AG09319 (cell line): ENCODE data around the gene CHMP1A.
"Not testable (repeated sequence)": the region's sequence is repeated elsewhere in the genome, so short reads cannot be mapped to it uniquely, and the experiment has no call there.

Experiments used
- DNase-seq: peaks from one replicate; pipeline ENCODE4 v3.0.0-alpha.2; 2010; ENCODE audit warnings: low read depth; ENCODE audit errors: extremely low read depth
- TF ChIP-seq, protein P1 (sequence below): IDR thresholded peaks from 2 replicates; pipeline ENCODE4 v1.5.1; 2011; ENCODE audit warnings: low read depth, mild to moderate bottlenecking, inconsistent platforms, low read length, moderate library complexity

The CHMP1A gene

DNA sequence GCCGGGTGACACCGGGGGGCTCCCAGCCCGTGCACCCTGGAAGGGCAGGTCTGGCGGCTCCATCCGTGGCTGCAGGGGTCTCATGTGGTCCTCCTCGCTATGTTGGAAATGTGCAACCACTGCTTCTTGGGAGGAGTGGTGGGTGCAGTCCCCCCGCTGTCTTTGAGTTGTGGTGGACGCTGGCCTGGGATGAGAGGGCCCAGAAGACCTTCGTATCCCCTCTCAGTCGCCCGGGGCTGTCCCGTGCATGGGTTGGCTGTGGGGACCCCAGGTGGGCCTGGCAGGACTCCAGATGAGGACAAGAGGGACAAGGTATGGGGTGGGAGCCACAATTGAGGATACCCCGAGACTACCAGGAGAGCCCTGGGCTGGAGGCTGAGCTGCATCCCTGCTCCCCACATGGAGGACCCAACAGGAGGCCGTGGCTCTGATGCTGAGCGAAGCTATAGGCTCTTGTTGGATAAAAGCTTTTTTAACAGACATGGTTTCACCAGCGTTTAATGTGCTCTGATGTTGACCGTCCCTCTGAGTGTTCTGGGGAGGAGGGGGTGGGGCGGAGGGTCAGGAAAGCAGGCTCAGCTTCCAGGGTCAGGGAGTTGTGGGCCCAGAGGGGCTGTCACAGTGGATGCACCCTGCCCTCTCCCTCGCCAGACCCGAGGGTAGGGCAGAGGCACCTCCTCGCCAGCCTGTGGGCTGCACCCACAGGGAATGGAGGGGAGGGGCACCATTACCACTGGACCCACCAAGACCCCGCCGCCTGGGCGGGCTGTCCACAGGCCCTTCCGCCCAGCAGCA lies 38.6 kb upstream of the CHMP1A start:
- TF ChIP-seq, protein P1, sequence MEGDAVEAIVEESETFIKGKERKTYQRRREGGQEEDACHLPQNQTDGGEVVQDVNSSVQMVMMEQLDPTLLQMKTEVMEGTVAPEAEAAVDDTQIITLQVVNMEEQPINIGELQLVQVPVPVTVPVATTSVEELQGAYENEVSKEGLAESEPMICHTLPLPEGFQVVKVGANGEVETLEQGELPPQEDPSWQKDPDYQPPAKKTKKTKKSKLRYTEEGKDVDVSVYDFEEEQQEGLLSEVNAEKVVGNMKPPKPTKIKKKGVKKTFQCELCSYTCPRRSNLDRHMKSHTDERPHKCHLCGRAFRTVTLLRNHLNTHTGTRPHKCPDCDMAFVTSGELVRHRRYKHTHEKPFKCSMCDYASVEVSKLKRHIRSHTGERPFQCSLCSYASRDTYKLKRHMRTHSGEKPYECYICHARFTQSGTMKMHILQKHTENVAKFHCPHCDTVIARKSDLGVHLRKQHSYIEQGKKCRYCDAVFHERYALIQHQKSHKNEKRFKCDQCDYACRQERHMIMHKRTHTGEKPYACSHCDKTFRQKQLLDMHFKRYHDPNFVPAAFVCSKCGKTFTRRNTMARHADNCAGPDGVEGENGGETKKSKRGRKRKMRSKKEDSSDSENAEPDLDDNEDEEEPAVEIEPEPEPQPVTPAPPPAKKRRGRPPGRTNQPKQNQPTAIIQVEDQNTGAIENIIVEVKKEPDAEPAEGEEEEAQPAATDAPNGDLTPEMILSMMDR = no peak
- DNase-seq = no peak

DNA sequence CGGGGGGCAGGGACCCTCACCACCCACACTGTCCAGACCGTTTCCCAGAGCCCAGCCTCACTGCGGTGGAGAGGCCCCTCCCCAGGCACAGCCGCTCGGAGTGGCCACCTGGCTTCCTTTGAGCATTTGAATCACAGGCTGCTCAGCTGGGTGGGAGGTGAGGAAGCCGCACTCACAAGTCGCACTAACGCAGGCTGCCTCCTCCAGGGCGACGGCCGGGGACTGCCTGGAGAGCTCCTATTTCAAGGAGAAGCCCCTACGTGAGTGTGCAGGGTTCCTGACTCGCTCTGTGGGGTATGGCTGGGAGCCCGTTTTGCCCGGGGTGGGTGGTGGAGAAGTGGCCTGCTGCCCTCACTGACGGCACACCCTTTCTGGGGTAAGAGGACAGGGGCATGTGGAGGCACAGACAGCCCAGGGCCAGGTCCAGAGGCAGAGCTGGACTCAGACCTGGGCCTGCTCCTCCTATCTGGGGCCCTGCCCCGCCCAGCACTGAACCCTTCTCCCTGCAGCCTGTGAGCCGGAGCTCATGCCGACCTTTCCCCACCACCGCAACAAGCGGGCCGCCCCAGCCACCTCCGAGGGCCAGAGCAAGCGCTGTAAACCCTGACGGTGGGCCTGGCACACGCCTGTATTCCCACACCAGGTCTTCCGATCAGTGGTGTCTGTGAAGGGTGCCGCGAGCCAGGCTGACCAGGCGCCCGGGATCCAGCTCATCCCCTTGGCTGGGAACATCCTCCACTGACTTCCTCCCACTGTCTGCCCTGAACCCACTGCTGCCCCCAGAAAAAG lies 37.8 kb upstream of the CHMP1A start:
- TF ChIP-seq, protein P1 = no peak

DNA sequence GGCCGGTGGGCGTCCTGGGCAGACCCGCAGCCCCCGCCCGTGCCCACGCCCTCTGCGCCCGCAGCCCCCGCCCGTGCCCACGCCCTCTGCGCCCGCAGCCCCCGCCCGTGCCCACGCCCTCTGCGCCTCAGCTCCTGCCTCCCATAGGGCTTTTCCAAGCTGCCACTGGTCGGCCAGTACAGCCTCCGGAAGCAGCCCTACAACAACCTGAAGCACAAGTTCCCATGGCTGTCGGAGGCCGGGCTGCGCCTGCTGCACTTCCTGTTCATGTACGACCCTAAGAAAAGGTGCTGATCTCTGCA lies 37.2 kb upstream of the CHMP1A start:
- not testable (repeated sequence) for DNase-seq

More for the DNA sequence above, 37.8 kb upstream of the CHMP1A start:
- DNase-seq = no peak

DNA sequence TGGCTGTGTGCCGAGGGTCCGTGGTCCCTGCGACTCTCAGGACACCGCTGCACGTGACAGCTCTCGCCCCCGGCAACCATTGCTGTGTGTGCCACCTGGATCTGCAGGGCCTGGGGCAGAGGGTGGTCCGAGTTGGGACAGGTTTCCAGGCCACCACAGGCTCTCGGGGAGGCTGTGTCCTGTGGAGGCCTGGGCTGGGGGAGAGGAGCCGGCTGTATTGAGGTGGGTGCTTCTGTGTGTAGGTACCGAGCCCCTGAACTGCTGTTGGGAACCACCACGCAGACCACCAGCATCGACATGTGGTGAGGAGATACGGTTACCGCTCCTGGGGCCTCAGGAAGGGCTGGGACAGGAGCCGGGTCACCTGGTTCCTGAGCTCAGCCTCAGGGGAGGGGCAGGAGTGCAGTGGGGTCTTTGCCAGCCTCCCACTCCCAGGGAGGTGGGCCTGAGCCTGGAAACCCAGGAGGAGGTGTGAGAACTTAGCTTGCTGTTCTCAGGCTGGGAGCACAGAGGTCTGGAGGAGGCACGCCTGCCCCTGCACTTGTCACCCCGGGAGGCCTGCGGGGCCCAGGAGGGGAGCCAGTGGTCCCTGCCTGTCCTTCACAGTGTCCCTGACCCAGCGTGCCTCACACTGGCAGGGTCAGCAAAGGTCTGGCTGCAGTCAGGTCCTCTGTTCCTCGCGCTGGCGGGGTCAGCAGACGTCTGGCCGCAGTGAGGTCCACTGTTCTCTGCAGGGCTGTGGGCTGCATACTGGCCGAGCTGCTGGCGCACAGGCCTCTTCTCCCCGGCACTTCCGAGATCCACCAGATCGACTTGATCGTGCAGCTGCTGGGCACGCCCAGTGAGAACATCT lies 36.6 kb upstream of the CHMP1A start:
- TF ChIP-seq, protein P1 = no peak
- no peak for DNase-seq

DNA sequence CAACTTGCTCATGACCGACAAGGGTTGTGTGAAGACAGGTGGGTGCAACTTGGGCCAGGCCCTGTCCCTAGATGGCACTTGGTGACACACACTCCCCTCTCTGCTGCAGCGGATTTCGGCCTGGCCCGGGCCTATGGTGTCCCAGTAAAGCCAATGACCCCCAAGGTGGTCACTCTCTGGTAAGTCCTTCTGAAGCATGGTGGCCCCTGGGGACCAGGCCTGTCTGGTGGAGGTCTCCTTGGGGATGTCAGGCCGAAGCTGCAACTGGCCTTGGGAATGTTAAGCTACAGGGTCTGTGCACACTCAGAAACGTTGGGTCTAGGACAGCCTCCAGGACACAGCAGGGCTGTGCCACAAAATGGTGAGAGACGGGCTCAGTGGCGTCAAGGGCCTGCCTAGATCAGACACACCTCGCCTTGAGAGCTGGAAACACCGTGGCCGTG lies 35.8 kb upstream of the CHMP1A start:
- no peak for DNase-seq

DNA sequence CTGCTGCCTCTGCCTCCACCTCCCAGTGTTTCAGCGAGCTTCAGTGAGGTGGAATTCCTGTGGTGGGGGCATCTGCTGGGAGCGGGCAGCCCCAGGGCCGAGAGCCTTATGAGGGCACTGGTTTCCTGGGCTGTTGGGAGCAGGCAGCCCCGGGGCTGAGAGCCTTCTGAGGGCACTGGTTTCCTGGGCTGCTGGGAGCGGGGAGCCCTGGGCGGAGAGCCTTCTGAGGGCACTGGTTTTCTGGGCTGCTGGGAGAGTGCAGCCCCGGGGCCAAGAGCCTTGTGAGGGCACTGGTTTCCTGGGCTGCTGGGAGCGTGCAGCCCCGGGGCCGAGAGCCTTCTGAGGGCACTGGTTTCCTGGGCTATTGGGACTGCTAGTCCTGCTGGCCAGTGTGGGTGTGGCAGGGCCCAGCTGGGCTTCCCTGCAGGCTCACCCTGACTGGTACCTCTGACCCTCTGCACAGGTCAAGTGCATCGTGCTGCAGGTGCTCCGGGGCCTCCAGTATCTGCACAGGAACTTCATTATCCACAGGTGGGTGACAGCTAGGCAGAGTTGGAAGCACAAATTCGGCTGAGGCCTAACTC lies 34.6 kb upstream of the CHMP1A start:
- TF ChIP-seq, protein P1 = no peak

More for the DNA sequence above, 35.8 kb upstream of the CHMP1A start:
- TF ChIP-seq, protein P1 = no peak

DNA sequence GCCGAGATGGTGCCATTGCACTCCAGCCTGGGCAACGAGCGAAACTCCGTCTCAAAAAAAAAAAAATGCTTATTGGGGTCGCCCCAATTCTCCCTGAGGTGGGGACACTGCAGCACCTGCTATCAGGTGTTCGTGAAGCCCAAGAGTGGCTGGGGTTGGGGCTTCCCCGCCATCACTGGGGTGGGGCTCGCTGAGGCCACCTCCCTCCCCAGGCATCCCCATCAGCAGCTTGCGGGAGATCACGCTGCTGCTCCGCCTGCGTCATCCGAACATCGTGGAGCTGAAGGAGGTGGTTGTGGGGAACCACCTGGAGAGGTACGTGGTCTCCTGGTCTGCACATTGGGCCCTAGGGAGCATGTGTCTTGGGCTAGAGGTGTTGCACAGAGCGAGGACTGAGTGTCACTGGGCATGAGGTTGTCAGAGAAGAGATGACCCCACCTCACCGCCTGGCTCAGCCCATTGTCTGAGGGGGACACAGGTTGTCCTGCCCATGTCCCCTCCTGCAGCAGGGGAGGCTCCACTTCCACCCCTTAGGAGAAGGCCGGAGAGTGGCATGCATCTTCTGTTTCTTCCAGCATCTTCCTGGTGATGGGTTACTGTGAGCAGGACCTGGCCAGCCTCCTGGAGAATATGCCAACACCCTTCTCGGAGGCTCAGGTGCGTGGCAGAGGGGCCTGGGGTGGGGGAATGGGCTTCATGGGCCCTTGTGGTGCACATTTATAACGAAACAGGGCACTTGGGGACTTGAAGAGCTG lies 33.9 kb upstream of the CHMP1A start:
- DNase-seq = no peak
- TF ChIP-seq, protein P1 = no peak

More for the DNA sequence above, 34.6 kb upstream of the CHMP1A start:
- no peak for DNase-seq
